OCI-LY7 (cell line): ENCODE data around the gene CLEC5A.

Source experiments
- CTCF ChIP-seq: fragments of 200-600 bp; sonication (generic); conservative IDR thresholded peaks from 2 replicates; pipeline ENCODE4 v1.5.1; 2014; ENCODE audit warnings: mild to moderate bottlenecking, antibody characterized with exemption, low read length, moderate library complexity, mixed read lengths
- EZH2phosphoT487 ChIP-seq: fragments of 200-600 bp; sonication (generic); IDR thresholded peaks from 2 replicates; pipeline ENCODE4 v1.6.1; 2018; ENCODE audit warnings: low read depth, borderline replicate concordance, mild to moderate bottlenecking, mixed run types, antibody characterized with exemption, low read length, moderate library complexity, mixed read lengths

DNA sequence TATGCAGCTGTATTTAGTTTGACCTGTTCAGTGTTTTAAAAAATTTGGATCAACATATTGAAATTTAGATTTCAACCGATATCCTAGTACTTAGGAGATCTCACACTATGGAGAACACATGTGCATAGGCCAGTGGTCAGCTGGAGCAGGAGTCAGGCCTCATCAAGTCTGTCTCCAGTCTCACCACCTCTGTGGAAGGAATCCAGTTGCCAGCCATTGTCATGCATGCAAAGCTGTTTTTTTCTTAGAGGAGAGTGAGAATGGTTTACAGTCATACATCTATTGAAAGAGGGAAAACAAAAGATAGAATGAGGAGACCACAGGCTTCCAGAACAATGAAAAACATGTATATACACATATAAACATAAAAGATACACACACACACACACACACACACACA lies 7.6 kb upstream of the CLEC5A start:
- TF ChIP-seq CTCF: no peak
- TF ChIP-seq EZH2phosphoT487: no peak
